HG03196 (cell line): ENCODE data around the gene API5.

Experiments used
- ATAC-seq: cut with Tn5 transposase; IDR thresholded peaks from one replicate; pipeline ENCODE4 v1.9.1; 2021; ENCODE audit not compliant: unreplicated experiment

The API5 gene

DNA sequence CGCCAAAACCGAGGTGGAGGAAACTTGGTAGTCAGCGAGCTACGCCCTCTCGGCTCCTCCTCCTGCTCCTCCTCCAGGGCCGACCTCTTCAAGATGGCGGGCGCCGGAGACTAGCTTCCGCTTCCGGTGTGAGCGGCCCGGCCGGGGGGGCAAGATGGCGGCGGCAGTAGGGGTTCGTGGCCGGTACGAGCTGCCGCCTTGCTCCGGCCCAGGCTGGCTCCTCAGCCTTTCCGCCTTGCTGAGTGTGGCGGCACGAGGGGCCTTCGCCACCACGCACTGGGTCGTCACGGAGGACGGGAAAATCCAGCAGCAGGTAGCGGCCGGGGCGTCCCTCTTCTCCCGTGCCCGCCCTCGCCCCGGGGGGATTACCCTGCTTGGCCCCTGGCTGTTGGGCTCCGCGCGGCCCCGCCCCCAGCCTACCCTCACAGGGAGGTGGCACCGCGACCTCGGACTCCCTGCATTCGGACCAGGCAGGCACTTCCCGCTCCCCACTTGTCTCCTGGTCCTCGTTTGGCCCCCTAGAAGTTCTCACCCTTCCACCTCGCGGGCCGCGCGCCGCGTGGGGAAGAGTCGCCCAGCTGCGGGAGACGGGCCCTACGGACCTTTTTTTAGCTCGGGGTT, 47.1 kb downstream of the API5 start, which contains the start of gene TTC17:
Gene TTC17 (plus strand): TSS at position 120 of the 621 bp plus-strand sequence. CDS start 35 bp downstream, at position 155.
- ATAC-seq = peak; percentile 96

DNA sequence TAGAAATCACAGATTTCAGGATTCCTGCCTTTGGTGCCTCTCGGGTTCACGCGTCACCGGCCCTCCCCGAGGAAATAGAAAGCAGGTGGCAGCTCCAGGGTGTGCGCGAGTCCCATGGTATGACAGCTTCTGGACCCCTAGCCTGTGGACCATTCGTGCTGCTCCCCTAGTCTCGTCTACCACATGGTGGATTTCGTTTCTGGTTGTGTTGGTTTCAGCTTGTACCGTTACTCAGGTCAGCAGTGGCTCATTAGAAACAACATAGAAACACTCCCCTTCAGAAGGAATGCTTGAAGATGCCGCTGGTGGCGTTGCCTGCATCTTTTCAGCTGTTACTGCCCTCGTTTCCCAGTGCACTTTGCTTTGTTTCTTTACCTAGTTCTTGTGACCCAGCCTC, 47.6 kb downstream of the API5 start:
- ATAC-seq = peak; percentile 41

- ATAC-seq = no peak
These were observed 48.7 kb downstream of the API5 start for GRCh38 chr11:43360361-43361032.

DNA sequence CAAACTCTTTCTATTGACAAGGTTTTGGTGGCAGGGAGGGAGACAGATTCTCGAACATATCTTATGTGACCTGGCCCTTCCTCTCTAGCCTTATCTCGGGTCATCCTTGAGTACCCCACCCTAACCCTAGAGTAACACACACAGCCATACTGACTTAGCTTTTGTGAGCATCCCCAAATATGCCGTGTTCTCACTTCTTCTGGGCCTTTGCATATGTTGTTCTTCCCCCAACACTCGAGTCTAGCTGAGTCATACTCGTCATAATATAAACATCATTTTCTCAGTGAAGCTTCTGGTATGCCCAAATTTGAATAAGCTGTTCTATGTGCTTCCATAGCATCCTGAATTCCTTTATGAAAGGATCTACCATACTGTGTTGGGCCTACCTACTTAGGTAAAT, 54.9 kb downstream of the API5 start:
- no peak for ATAC-seq

DNA sequence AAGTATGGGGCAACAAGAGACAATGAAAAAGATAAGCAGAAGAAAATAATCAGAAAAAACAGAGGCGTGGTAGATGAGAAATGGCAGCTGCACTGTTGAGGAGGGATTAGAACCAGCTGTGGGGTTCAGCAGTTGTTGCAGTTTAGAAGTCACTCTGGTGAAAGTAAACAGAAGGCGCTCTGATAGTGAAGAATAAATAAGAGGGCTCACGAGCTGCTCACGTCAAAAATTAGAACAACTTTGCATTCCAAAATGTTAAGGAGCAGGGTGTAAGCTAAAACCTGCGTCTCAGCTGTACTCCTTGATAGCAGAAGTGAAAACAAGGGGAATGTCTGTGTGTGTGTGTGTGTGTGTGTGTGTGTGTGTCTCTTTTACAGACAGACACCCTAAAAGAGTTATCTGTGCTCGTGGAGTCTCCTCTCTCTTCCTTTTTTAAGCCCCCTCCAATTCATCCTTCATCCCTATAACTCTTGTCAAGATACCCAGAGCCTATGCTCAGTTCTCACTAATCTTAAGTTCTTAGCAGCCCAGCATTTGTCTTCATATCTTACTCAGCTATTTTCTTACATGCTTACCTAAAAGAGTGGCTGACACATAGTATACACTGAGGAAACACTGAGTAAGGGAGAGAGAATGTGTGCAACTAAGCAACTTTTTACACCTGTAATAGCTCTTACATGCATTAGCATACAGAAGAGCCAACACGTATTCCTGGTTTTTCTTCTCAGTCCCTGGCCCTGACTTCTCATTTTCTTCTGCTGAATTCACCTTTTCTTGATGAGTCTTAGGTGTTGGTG, 55.8 kb downstream of the API5 start:
- ATAC-seq = no peak

DNA sequence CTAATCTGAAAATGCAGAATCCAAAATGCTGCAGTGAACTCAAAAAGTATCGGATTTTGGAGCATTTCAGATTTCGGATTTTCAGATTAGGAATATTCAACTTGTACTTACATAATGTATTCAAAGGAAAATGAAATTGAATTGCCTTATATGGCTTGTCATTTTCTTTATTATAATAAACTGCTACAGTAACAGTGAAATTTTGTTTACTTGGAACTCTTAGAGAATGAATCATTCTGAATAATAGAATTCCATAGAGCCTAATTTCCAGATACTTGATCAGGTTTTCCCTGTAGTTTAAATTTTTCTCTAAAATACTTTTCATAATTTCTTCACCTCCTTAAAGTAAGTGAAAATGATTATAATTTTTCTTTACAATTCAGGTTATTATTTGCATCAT, 64.3 kb downstream of the API5 start:
- no peak for ATAC-seq

DNA sequence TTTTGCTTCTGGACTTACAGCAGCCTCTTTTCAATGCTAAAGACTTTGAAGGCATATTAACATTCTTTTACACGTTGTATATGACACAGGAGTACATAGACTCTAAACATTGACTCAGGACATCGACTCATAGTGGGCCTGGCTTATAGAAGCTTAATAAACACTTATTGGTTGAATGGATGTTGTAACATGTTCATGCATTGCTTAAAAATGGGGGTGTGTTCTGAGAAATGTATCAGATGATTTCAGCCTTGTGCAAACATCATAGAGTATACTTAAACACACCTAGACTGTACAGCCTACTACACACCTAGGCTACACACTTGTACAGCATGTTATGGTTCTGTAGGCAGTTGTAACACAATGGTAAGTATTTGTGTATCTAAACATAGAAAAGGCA, 64.8 kb downstream of the API5 start:
- no peak for ATAC-seq

DNA sequence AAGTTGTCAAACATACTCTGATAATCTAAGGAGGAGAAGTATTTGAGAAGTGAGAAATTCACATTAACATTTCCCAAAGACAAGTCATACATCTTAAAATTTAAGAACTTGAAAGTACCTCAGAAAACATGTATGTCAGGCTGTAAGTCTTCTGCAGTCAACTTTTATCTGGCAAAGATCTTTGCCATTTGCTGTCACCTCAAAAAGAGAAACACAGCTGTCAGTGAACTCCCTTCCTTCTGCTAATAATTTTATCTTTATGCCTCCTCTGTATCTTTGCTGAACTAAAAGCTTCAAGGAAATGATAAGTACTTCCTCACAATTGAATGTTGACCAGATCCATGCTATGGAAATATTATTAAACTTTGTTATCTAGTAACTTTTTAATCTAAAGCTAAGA, 65.6 kb downstream of the API5 start:
- ATAC-seq = no peak

- ATAC-seq = no peak
These were observed 67.1 kb downstream of the API5 start for GRCh38 chr11:43378897-43379296.

- ATAC-seq = no peak
These were observed 70.0 kb downstream of the API5 start for GRCh38 chr11:43381802-43382201.

DNA sequence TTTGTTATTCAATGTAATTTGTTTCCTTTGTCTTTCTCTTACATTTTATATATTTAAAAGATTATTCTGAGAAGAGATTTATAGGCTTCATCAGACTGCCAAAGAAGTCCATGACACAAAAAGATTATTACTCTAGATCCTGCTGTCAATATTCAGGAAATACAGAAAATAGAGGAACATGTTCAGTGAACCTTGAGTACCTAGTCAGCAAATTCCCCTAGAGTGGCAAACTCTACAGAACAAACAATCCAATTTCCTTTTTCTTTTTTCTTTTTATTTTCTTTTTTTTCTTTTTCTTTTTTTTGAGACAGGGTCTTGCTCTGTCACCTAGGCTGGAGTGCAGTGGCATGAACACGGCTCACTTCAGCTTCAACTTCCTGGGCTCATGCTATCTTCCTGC, 70.8 kb downstream of the API5 start:
- ATAC-seq = no peak

GRCh38 chr11:43384393-43384792, 72.6 kb downstream of the API5 start:
- no peak for ATAC-seq

DNA sequence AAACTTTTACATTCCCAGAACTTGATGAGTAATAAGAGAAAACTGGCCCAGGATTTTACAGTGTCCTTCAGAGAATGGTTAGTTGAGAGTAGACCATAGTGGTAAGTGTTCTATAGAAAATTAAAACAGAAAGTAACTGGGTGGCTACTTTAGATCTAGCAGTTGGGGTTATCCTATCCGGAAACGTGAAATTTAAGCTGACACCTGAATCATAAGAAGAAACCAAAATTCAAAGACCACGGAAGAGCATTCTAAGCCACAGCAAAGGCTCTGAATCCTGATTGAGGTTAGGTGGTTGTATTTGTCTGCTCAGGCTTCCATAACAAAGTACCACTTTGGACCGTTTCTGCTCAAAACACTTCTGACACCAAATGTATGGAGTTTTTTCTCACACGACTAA, 80.9 kb downstream of the API5 start:
- ATAC-seq = no peak

DNA sequence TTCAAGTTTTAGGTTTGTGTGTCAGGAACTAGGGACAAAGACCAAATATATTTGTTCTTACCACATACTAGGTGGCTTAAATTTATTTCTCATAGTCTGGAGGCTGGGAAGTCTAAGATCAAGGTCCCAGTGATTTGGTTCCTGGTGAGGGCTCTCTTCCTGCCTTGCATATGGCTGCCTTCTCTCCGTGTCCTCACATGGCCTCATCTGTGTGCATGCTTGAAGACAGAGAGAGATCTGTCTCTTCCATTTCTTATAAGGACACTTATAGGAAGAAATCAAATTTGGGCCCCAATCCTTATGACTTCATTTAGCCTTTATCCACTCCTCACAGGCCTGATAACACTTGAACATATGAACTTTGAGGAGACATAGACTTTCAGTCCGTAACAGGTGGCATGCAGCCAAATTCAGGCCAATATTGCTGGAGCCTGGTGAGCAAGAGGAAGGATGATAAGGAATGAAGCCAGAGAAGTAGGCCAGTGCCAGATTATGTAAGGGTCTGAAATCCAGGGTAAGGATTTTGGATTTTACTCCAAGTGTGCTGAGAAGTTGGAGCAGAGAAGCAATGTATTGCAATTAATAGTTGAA, 82.1 kb downstream of the API5 start:
- ATAC-seq = no peak
